HEK293 (cell line): ENCODE results near the gene DCPS.
"Not testable (repeated sequence)": the region's sequence is repeated elsewhere in the genome, so short reads cannot be mapped to it uniquely, and the experiment has no call there.

ENCODE experiments used
- CTCF ChIA-PET: fragments of 350-600 bp; formaldehyde crosslinking; extraction: SDS; loops from one replicate; lab custom pipeline; 2021; ENCODE audit warnings: antibody characterized with exemption; lab: Yijun Ruan, JAX
- POLR2A ChIA-PET: fragments of 300-600 bp; formaldehyde crosslinking; extraction: SDS; loops from one replicate; lab custom pipeline; 2020; ENCODE audit warnings: antibody characterized with exemption, inconsistent platforms; lab: Yijun Ruan, JAX
- H3K27ac ChIP-seq: fragments of 200-500 bp; sonication (Bioruptor generic); 2 replicates; pipeline ENCODE4 v1.5.1; 2014; ENCODE audit warnings: low read depth, low read length, control low read depth, inconsistent platforms; ENCODE audit errors: extremely low read depth
- H3K36me3 ChIP-seq, 2 experiments: fragments of 200-500 bp in 1 of 2; sonication (Bioruptor generic) in 1 of 2; 1 replicate in 1 of 2; 2 replicates in 1 of 2; pipeline ENCODE4 v1.5.1; 2014 to 2017; ENCODE audit warnings: inconsistent platforms in 2 of 2, low read length in 2 of 2; ENCODE audit not compliant: control insufficient read depth in 2 of 2, insufficient read depth in 1 of 2
- H3K4me1 ChIP-seq: fragments of 200-500 bp; sonication (Bioruptor generic); 2 replicates; pipeline ENCODE4 v1.5.1; 2014; ENCODE audit warnings: mild to moderate bottlenecking, low read length, inconsistent platforms; ENCODE audit not compliant: control insufficient read depth, insufficient read depth
- H3K4me3 ChIP-seq: 2 replicates; pipeline ENCODE4 v1.5.1; 2011; ENCODE audit warnings: low read depth, mild to moderate bottlenecking, control low read depth, low read length, moderate library complexity
- H3K9me3 ChIP-seq: fragments of 200-500 bp; sonication (Bioruptor generic); 2 replicates; pipeline ENCODE4 v1.5.1; 2014; ENCODE audit warnings: low read depth, low read length, inconsistent platforms; ENCODE audit not compliant: control insufficient read depth, insufficient read depth
- SCRT2 ChIP-seq: fragments of 450-650 bp; formaldehyde crosslinking; IDR thresholded peaks from 2 replicates; pipeline ENCODE4 v1.5.1; 2016; ENCODE audit warnings: missing biosample characterization, missing genetic modification characterization
- SP3 ChIP-seq: fragments of 450-650 bp; formaldehyde crosslinking; IDR thresholded peaks from 2 replicates; pipeline ENCODE4 v1.5.1; 2016; ENCODE audit warnings: missing biosample characterization, missing genetic modification characterization
- ZIC2 ChIP-seq: fragments of 450-650 bp; formaldehyde crosslinking; IDR thresholded peaks from 2 replicates; pipeline ENCODE4 v1.5.1; 2016; ENCODE audit warnings: missing biosample characterization, missing genetic modification characterization
- ZNF146 ChIP-seq: fragments of 450-650 bp; formaldehyde crosslinking; IDR thresholded peaks from 2 replicates; pipeline ENCODE4 v1.5.1; 2016; ENCODE audit warnings: missing biosample characterization, missing genetic modification characterization
- ZNF2 ChIP-seq: fragments of 450-650 bp; formaldehyde crosslinking; IDR thresholded peaks from 2 replicates; pipeline ENCODE4 v1.5.1; 2016; ENCODE audit warnings: missing biosample characterization, missing genetic modification characterization
- ZNF548 ChIP-seq: fragments of 450-650 bp; formaldehyde crosslinking; IDR thresholded peaks from 2 replicates; pipeline ENCODE4 v1.5.1; 2016; ENCODE audit warnings: missing biosample characterization, missing genetic modification characterization
- ZNF585B ChIP-seq: fragments of 450-650 bp; formaldehyde crosslinking; IDR thresholded peaks from 2 replicates; pipeline ENCODE4 v1.5.1; 2016; ENCODE audit warnings: missing biosample characterization, missing genetic modification characterization
- ZNF600 ChIP-seq: fragments of 450-650 bp; formaldehyde crosslinking; IDR thresholded peaks from 2 replicates; pipeline ENCODE4 v1.5.1; 2016; ENCODE audit warnings: missing biosample characterization, missing genetic modification characterization
- ZNF626 ChIP-seq: fragments of 450-650 bp; sonication (Bioruptor Pico); formaldehyde crosslinking; IDR thresholded peaks from 2 replicates; pipeline ENCODE4 v1.5.1; 2018; ENCODE audit warnings: missing biosample characterization, missing genetic modification characterization, inconsistent platforms
- ZNF830 ChIP-seq: fragments of 450-650 bp; IDR thresholded peaks from 2 replicates; pipeline ENCODE4 v1.5.0; 2018; ENCODE audit warnings: missing biosample characterization, missing genetic modification characterization, low read depth, mild to moderate bottlenecking, moderate library complexity
- TF ChIP-seq, protein P1 (sequence below): fragments of 450-650 bp; formaldehyde crosslinking; IDR thresholded peaks from 2 replicates; pipeline ENCODE4 v1.5.1; 2016; ENCODE audit warnings: missing biosample characterization, missing genetic modification characterization
- TF ChIP-seq, protein P2 (sequence below): fragments of 450-650 bp; formaldehyde crosslinking; IDR thresholded peaks from 2 replicates; pipeline ENCODE4 v1.5.1; 2016; ENCODE audit warnings: missing biosample characterization, missing genetic modification characterization

The DCPS gene

DNA sequence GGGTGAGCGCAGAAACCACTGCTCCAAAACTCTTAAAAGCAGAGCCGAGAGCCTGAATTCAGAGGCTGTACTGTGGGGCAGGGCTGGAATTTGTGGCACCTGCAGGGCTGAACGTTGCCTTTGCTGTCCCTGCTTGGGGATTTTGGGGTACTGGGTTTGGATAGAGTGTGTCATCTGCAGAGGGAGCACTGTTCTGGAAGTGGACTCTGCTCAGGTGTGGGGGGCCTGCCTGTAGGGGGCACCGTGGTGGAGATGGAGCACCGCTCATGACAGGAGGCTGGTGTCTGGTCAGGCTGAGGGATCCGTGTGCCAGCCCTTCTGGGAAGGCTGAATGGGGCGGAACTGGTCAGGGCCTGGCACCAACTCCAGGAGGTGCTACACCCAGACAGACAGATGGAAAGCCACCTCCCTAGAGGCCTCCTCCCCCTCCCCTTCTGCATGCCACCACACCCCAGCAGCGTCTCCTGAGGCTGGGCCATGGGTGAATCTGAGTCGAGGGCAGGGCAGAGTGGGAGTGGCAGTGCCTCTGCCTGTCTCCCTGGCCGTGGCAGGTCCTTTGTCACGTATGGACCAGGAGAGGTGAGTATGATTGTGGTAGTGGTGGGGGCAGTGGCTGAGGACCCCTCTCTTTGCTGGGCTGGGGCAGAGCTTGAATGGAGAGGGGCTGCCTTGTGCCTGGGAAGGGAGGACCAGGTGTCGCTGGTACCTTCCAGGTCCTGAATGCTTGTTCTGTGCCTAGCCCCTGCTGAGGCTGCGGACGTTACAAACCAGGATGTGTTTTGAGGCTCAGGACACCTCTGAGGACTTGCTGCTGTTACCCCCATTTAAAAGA lies 63.2 kb downstream of the DCPS start:
- H3K9me3 ChIP-seq, POLR2A ChIA-PET, H3K4me3 ChIP-seq, H3K36me3 ChIP-seq, H3K27ac ChIP-seq, CTCF ChIA-PET, H3K4me1 ChIP-seq: not testable (repeated sequence)
- TF ChIP-seq ZNF2 (tag by site-specific recombination) = 0 out of 2 replicates have a peak, but pooled peaks have one; percentile 30
- TF ChIP-seq, protein P1, sequence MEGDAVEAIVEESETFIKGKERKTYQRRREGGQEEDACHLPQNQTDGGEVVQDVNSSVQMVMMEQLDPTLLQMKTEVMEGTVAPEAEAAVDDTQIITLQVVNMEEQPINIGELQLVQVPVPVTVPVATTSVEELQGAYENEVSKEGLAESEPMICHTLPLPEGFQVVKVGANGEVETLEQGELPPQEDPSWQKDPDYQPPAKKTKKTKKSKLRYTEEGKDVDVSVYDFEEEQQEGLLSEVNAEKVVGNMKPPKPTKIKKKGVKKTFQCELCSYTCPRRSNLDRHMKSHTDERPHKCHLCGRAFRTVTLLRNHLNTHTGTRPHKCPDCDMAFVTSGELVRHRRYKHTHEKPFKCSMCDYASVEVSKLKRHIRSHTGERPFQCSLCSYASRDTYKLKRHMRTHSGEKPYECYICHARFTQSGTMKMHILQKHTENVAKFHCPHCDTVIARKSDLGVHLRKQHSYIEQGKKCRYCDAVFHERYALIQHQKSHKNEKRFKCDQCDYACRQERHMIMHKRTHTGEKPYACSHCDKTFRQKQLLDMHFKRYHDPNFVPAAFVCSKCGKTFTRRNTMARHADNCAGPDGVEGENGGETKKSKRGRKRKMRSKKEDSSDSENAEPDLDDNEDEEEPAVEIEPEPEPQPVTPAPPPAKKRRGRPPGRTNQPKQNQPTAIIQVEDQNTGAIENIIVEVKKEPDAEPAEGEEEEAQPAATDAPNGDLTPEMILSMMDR (tag by site-specific recombination) = 0 out of 2 replicates have a peak, but pooled peaks have one; percentile 17
- TF ChIP-seq ZNF600 (tag by site-specific recombination) = 0 out of 2 replicates have a peak, but pooled peaks have one; percentile 22

DNA sequence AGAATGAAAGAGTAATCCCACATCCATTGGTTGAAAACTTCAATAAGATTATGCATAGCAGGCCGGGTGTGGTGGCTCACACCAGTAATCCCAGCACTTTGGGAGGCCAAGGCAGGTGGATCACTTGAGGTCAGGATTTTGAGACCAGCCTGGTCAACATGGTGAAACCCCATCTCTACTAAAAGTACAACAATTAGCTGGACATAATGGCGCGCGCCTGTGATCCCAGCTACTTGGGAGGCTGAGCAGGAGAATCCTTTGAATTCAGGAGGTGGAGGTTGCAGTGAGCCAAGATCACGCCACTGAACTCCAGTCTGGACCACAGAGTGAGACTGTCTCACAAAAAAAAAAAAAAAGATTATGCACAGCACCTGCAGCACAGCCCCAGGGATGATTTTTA lies 63.9 kb downstream of the DCPS start:
- H3K9me3 ChIP-seq, H3K36me3 ChIP-seq, H3K4me1 ChIP-seq, POLR2A ChIA-PET, CTCF ChIA-PET, H3K4me3 ChIP-seq, H3K27ac ChIP-seq: not testable (repeated sequence)

DNA sequence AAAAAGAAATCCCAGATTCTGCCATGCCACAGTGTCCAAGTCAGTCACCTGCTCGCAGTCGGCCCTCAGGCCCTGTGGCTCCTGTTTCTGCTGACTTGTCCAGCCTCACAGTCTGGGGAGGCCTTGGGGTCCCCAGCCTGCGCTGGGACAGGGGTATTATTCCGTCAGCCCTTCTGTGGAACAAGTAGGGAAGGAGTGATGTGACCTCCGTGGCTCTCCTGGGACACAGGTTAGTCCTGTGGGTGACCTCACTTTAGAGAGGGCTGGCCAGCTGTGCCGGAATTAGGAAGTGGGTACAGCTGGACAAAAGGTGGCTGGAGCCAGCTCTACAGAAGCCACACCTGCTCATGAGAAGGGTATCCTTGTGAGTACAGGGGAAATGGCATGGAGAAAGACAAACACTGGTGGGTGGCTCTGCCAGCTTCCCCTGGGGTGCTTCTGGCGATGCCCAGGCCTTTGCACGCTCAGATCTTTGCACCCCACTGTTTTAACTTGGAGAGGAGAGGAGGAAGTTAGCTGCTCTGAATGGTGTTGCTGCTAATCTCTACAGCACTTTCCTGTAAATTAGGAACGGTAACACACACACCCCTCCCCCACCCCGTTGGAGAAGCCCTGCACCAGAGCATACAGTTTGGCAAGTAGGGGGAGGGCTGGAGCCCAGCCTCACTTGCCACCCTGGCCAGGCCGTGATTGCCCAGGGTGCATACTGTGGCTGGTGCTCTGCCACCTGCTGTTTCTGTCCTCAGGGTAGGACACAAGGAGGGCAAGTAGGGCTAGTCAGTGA lies 64.7 kb downstream of the DCPS start:
- POLR2A ChIA-PET = interaction anchor here (0.6 kb wide), 1 partner anchor 59 kb away, joined by 9 read pairs; no protein-coding TSS in a partner anchor
- CTCF ChIA-PET = not testable (repeated sequence)
- TF ChIP-seq ZIC2 (tag by site-specific recombination) = 0 out of 2 replicates have a peak, but pooled peaks have one; percentile 8
- TF ChIP-seq, all 188 proteins: peak for 1; not testable (repeated sequence) for 187
- not testable (repeated sequence) for H3K9me3 ChIP-seq, H3K36me3 ChIP-seq, H3K4me3 ChIP-seq, H3K4me1 ChIP-seq, H3K27ac ChIP-seq

DNA sequence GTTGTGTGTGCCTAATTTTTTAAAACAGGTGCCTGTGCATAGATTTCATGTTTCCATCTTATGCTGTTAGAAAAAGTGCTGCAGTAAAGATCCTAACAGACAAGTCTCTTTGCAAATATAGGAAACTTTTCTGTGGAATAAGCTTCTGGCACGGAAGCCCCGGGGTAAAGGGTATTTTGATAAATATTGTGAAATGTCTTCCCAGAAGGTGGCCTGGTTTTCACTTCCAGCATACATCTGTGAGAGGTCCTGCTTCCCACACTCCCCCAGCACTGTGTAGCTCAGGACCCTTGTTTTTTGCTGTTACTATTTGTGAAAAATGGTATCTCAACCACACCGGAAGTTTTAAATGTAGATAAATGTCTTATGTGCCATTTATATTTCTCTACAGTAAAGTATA lies 66.2 kb downstream of the DCPS start:
- ChIA-PET POLR2A (no interaction called here), CTCF (interaction anchor here (0.8 to 1.0 kb wide), 2 partner anchors 11 to 57 kb away, joined by 4 read pairs; no protein-coding TSS in a partner anchor)
- no peak overlapping the region for H3K27ac ChIP-seq
- no peak overlapping the region for H3K4me3 ChIP-seq
- peak; percentile 43; the same call in 1 of the 2 replicates for TF ChIP-seq ZNF146 (tag by site-specific recombination)
- no peak for TF ChIP-seq ZNF626 (tag by site-specific recombination)
- TF ChIP-seq ZNF585B (tag by site-specific recombination) = no peak
- TF ChIP-seq ZNF548 = no peak
- TF ChIP-seq, protein P2, sequence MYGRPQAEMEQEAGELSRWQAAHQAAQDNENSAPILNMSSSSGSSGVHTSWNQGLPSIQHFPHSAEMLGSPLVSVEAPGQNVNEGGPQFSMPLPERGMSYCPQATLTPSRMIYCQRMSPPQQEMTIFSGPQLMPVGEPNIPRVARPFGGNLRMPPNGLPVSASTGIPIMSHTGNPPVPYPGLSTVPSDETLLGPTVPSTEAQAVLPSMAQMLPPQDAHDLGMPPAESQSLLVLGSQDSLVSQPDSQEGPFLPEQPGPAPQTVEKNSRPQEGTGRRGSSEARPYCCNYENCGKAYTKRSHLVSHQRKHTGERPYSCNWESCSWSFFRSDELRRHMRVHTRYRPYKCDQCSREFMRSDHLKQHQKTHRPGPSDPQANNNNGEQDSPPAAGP = no peak
- TF ChIP-seq SCRT2 = no peak
- no peak for TF ChIP-seq ZNF830
- no peak for TF ChIP-seq SP3 (tag by site-specific recombination)
- no peaks in the 10 kb centered on the region for H3K4me1 ChIP-seq
- H3K36me3 ChIP-seq = no peaks in the 10 kb centered on the region
- no peaks in the 10 kb centered on the region for H3K9me3 ChIP-seq
